NCI-H2107 treated with DMSO at 0.1 percent for 48 hours (cell line): ENCODE measurements around the gene XPO6.

Source experiments
- DNase-seq: peaks from one replicate; lab custom pipeline; 2025; ENCODE audit not compliant: unreplicated experiment; lab: John Stamatoyannopoulos, UW

XPO6 gene

GRCh38 chr16:28183930-28184329 is 27.8 kb downstream of the XPO6 start:
- DNase-seq = no peak

GRCh38 chr16:28183484-28183883 is 28.3 kb downstream of the XPO6 start:
- no peak for DNase-seq

GRCh38 chr16:28182801-28183200 is 29.0 kb downstream of the XPO6 start:
- DNase-seq = no peak

GRCh38 chr16:28182183-28182582 is 29.6 kb downstream of the XPO6 start:
- no peak for DNase-seq

GRCh38 chr16:28181515-28181914 is 30.2 kb downstream of the XPO6 start:
- DNase-seq = no peak

GRCh38 chr16:28180655-28181460 is 30.9 kb downstream of the XPO6 start:
- DNase-seq = no peak

GRCh38 chr16:28179354-28179753 is 32.4 kb downstream of the XPO6 start:
- no peak for DNase-seq

GRCh38 chr16:28175715-28176114 is 36.0 kb downstream of the XPO6 start:
- DNase-seq = no peak

- DNase-seq = no peak
Measured at GRCh38 chr16:28172336-28172735, 39.4 kb downstream of the XPO6 start.

- DNase-seq = no peak
Measured at GRCh38 chr16:28171816-28172215, 39.9 kb downstream of the XPO6 start.

GRCh38 chr16:28168991-28169554 is 42.7 kb downstream of the XPO6 start:
- DNase-seq = no peak

- DNase-seq = no peak
Measured at GRCh38 chr16:28167730-28168129, 44.0 kb downstream of the XPO6 start.

GRCh38 chr16:28167221-28167620 is 44.5 kb downstream of the XPO6 start:
- no peak for DNase-seq

GRCh38 chr16:28166394-28167208 is 45.2 kb downstream of the XPO6 start:
- no peak for DNase-seq

GRCh38 chr16:28165598-28165997 is 46.2 kb downstream of the XPO6 start:
- DNase-seq = no peak

- DNase-seq = no peak
Measured at GRCh38 chr16:28164140-28164539, 47.6 kb downstream of the XPO6 start.

- DNase-seq = no peak
Measured at GRCh38 chr16:28163699-28164098, 48.1 kb downstream of the XPO6 start.

GRCh38 chr16:28162326-28162877 is 49.4 kb downstream of the XPO6 start:
- DNase-seq = no peak

- DNase-seq = no peak
Measured at GRCh38 chr16:28161626-28162025, 50.1 kb downstream of the XPO6 start.

GRCh38 chr16:28158136-28158535 is 53.6 kb downstream of the XPO6 start:
- no peak for DNase-seq

GRCh38 chr16:28156056-28156680 is 55.6 kb downstream of the XPO6 start:
- DNase-seq = no peak
